GM19351 (cell line): ENCODE results near the gene C10orf95.

Source experiments
- ATAC-seq: cut with Tn5 transposase; IDR thresholded peaks from one replicate; pipeline ENCODE4 v1.9.1; 2021; ENCODE audit warnings: mild to moderate bottlenecking, moderate library complexity; ENCODE audit not compliant: unreplicated experiment

C10orf95 gene

GRCh38 chr10:102419269-102420180, 31.8 kb downstream of the C10orf95 start:
- no peak for ATAC-seq

- ATAC-seq: no peak
Measured at GRCh38 chr10:102418622-102419268, 32.6 kb downstream of the C10orf95 start, which contains the start of gene PSD. TSS of gene PSD (minus strand) at chr10:102418785. CDS start at chr10:102417038, 1,747 bp downstream.

- no peak for ATAC-seq
Measured at GRCh38 chr10:102416695-102417094, 34.6 kb downstream of the C10orf95 start.

- ATAC-seq: no peak
Measured at GRCh38 chr10:102416283-102416682, 35.1 kb downstream of the C10orf95 start.

GRCh38 chr10:102414749-102415148, 36.6 kb downstream of the C10orf95 start:
- ATAC-seq: no peak

- ATAC-seq: no peak
Measured at GRCh38 chr10:102413806-102414561, 37.4 kb downstream of the C10orf95 start.

GRCh38 chr10:102413053-102413705, 38.2 kb downstream of the C10orf95 start:
- no peak for ATAC-seq

GRCh38 chr10:102412293-102412692, 39.0 kb downstream of the C10orf95 start:
- ATAC-seq: no peak

GRCh38 chr10:102411341-102412255, 39.7 kb downstream of the C10orf95 start:
- ATAC-seq: no peak

GRCh38 chr10:102410429-102411073, 40.8 kb downstream of the C10orf95 start:
- no peak for ATAC-seq

- ATAC-seq: no peak
Measured at GRCh38 chr10:102409604-102410428, 41.5 kb downstream of the C10orf95 start.

- no peak for ATAC-seq
Measured at GRCh38 chr10:102408728-102409603, 42.4 kb downstream of the C10orf95 start.

- no peak for ATAC-seq
Measured at GRCh38 chr10:102408131-102408727, 43.1 kb downstream of the C10orf95 start.

GRCh38 chr10:102407425-102408130, 43.8 kb downstream of the C10orf95 start:
- no peak for ATAC-seq

GRCh38 chr10:102406815-102407214, 44.5 kb downstream of the C10orf95 start:
- no peak for ATAC-seq

GRCh38 chr10:102405632-102406031, 45.7 kb downstream of the C10orf95 start:
- no peak for ATAC-seq
